GM18867 (cell line): ENCODE data around the gene PRKCZ.

Experiments
- ATAC-seq: cut with Tn5 transposase; IDR thresholded peaks from one replicate; pipeline ENCODE4 v1.9.1; 2021; ENCODE audit warnings: mild to moderate bottlenecking, moderate library complexity; ENCODE audit not compliant: unreplicated experiment

The PRKCZ gene

DNA sequence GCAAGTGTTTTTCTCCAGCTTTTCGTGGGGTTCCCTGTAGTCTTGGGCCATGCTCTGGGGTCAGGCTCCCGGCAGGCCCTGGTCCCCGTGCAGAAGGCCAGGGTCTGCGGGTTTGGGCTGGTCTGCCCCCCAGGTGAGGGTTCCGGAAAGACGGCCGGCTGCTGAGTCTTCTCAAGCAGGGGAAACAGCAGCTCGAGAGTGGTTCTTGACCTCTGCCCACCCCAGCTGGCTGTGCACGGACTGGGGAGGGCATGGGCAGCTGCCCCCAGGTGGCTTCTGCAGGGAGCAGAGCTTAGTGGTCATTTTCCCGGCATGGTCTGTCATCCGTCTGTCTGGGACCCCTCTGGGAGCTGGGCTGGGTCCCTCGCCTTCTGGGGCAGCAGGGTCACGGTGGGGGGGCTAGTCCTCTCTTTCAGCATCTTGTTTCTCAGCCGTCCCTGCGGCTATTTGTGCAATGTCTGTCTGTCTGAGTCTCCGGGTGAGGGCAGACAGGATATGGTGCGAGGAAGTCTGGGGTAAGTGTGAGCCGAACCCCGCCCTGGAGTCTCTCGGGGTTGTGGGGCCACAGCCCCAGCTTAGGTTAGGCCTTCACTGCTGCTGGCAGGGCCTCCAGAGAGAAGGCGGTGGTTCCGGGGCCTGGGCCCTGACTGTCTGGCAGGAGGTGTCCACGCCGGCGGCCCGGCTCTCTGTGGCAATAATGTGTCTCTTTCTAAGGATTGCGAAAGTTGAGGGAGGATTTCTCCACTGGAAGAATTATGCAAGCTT is 184.0 kb downstream of the PRKCZ start:
- ATAC-seq: no peak

DNA sequence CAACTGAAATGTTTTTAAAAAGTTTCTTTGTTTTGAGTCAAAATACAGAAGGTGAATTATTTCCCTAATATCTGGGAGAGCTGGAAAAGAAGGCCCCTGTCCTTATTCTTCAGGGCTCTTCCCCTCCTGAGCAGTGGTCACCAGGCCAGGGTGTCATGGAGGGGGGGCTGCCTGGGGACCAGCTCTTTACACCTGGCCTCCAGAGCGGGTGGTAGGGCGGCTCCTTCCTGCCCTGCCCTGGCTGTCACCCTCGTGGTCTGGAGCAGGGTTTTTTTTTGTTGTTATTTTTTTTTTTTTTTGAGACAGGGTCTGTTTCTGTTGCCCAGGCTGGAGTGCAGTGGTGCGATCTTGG is 184.5 kb downstream of the PRKCZ start:
- ATAC-seq: no peak
